SK-N-SH (cell line): ENCODE data around the gene GRHL3. TPM values are rescaled to one million over a fixed set of nuclear protein-coding genes. Genes with fewer than 3 reads are reported as not detected.
"Not testable (repeated sequence)": the region's sequence is repeated elsewhere in the genome, so short reads cannot be mapped to it uniquely, and the experiment has no call there.

ENCODE experiments used
- CTCF ChIA-PET: fragments of 300-600, 350-600 bp; formaldehyde crosslinking; extraction: SDS; loops from one replicate; lab custom pipeline; 2021; lab: Yijun Ruan, JAX
- POLR2A ChIA-PET: fragments of 350-600 bp; sonication (Branson Sonifier 250); formaldehyde crosslinking; extraction: SDS; loops from one replicate; lab custom pipeline; 2020; ENCODE audit warnings: antibody characterized with exemption, inconsistent platforms; lab: Yijun Ruan, JAX
- DNase-seq: peaks from one replicate; pipeline ENCODE4 v3.0.0; 2012
- H2AFZ ChIP-seq: fragments of 200-600 bp; sonication (generic); 2 replicates; pipeline ENCODE4 v1.8.1; 2016; ENCODE audit warnings: antibody characterized with exemption, mild to moderate bottlenecking, low read depth
- H3F3A ChIP-seq: fragments of 200-600 bp; sonication (generic); replicated peaks from 2 replicates; pipeline ENCODE3; 2016; ENCODE audit warnings: antibody characterized with exemption, mild to moderate bottlenecking; ENCODE audit not compliant: insufficient read depth
- H3K27ac ChIP-seq, 2 experiments: fragments of 200-500 bp in 1 of 2; fragments of 200-600 bp in 1 of 2; sonication (Bioruptor generic) in 1 of 2; sonication (generic), shearing (Covaris generic) in 1 of 2; 2 replicates each; pipeline versions ENCODE4 v1.5.1 to v1.6.1; 2014 to 2016; ENCODE audit warnings: low read depth in 2 of 2, inconsistent platforms in 1 of 2, low read length in 1 of 2, mild to moderate bottlenecking in 1 of 2, mixed read lengths in 1 of 2
- H3K27me3 ChIP-seq: fragments of 200-600 bp; sonication (generic), shearing (Covaris generic); 2 replicates; pipeline ENCODE4 v1.6.1; 2016; ENCODE audit warnings: mixed run types; ENCODE audit not compliant: insufficient read depth
- H3K36me3 ChIP-seq, 2 experiments: fragments of 200-500 bp in 1 of 2; fragments of 200-600 bp in 1 of 2; sonication (Bioruptor generic) in 1 of 2; sonication (generic) in 1 of 2; replicated peaks in 1 of 2; 2 replicates each; pipeline versions ENCODE3 to v1.5.1; 2014 to 2016; ENCODE audit warnings: low read length in 1 of 2, mild to moderate bottlenecking in 1 of 2; ENCODE audit not compliant: insufficient read depth in 2 of 2, control insufficient read depth in 1 of 2
- H3K4me1 ChIP-seq, 2 experiments: fragments of 200-500 bp in 1 of 2; fragments of 200-600 bp in 1 of 2; sonication (Bioruptor generic) in 1 of 2; sonication (generic), shearing (Covaris generic) in 1 of 2; 2 replicates each; pipeline versions ENCODE4 v1.5.1 to v1.6.1; 2014 to 2016; ENCODE audit warnings: low read depth in 1 of 2, low read length in 1 of 2, mixed run types in 1 of 2; ENCODE audit not compliant: insufficient read depth in 2 of 2, control insufficient read depth in 1 of 2
- H3K4me2 ChIP-seq: fragments of 200-600 bp; sonication (generic), shearing (Covaris generic); 2 replicates; pipeline ENCODE4 v1.6.1; 2017; ENCODE audit warnings: mixed run types
- H3K4me3 ChIP-seq, 2 experiments: fragments of 200-500 bp in 1 of 2; fragments of 200-600 bp in 1 of 2; sonication (Bioruptor generic) in 1 of 2; sonication (generic), shearing (Covaris generic) in 1 of 2; 2 replicates each; pipeline versions ENCODE4 v1.5.1 to v1.8.1; 2014 to 2016; ENCODE audit warnings: low read depth in 2 of 2, inconsistent platforms in 1 of 2, low read length in 1 of 2, mild to moderate bottlenecking in 1 of 2, mixed read lengths in 1 of 2, moderate library complexity in 1 of 2
- H3K79me2 ChIP-seq: fragments of 200-600 bp; sonication (generic); 2 replicates; pipeline ENCODE4 v1.8.1; 2017; ENCODE audit warnings: mild to moderate bottlenecking; ENCODE audit not compliant: insufficient read depth
- H3K9ac ChIP-seq: fragments of 200-600 bp; sonication (generic); 2 replicates; pipeline ENCODE4 v1.6.1; 2017; ENCODE audit warnings: mixed run types
- H3K9me2 ChIP-seq: fragments of 200-600 bp; sonication (generic); 2 replicates; pipeline ENCODE4 v1.6.1; 2017; ENCODE audit warnings: mixed run types
- H3K9me3 ChIP-seq: fragments of 200-600 bp; sonication (generic); 2 replicates; pipeline ENCODE4 v1.6.1; 2017; ENCODE audit warnings: mixed run types, mild to moderate bottlenecking, moderate library complexity
- H4K20me1 ChIP-seq: fragments of 200-600 bp; sonication (generic); 2 replicates; pipeline ENCODE4 v1.6.1; 2017; ENCODE audit warnings: mild to moderate bottlenecking, mixed run types; ENCODE audit not compliant: insufficient read depth
- CHD2 ChIP-seq: fragments of 150-350 bp; IDR thresholded peaks from 2 replicates; pipeline ENCODE4 v1.6.1; 2018; ENCODE audit warnings: low read length; ENCODE audit not compliant: partially characterized antibody
- CTCF ChIP-seq: fragments of 200-600 bp; sonication (generic); IDR thresholded peaks from 2 replicates; pipeline ENCODE4 v1.6.1; 2017; ENCODE audit warnings: antibody characterized with exemption, mild to moderate bottlenecking, moderate library complexity
- EP300 ChIP-seq, 2 experiments: IDR thresholded peaks; 2 replicates each; pipeline versions ENCODE4 v1.4.0 to v1.6.1; 2012; ENCODE audit warnings: borderline replicate concordance in 1 of 2, low read depth in 1 of 2, low read length in 1 of 2
- FOXJ3 ChIP-seq: sonication (generic); formaldehyde crosslinking; IDR thresholded peaks from 2 replicates; pipeline ENCODE4 v1.5.1; 2020; ENCODE audit warnings: mild to moderate bottlenecking, missing genetic modification reagents
- JUND ChIP-seq: IDR thresholded peaks from 2 replicates; pipeline ENCODE4 v1.4.0; 2012
- MEF2A ChIP-seq: IDR thresholded peaks from 2 replicates; pipeline ENCODE4 v1.4.0; 2012; ENCODE audit warnings: low read depth, borderline replicate concordance
- POLR2AphosphoS5 ChIP-seq: IDR thresholded peaks from 2 replicates; pipeline ENCODE4 v1.6.1; 2012; ENCODE audit warnings: low read depth, low read length
- RXRA ChIP-seq: IDR thresholded peaks from 2 replicates; pipeline ENCODE4 v1.4.0; 2012; ENCODE audit warnings: low read depth, mild to moderate bottlenecking, borderline replicate concordance
- SMC3 ChIP-seq: IDR thresholded peaks from 2 replicates; pipeline ENCODE4 v1.6.1; 2012; ENCODE audit warnings: low read depth, low read length, improper control_type of control experiment
- TCF12 ChIP-seq: IDR thresholded peaks from 2 replicates; pipeline ENCODE4 v1.4.0; 2012
- YY1 ChIP-seq: IDR thresholded peaks from 2 replicates; pipeline ENCODE4 v1.4.0; 2012; ENCODE audit warnings: low read depth, mild to moderate bottlenecking
- WGBS: methylation state at CpG from one replicate; pipeline ENCODE4 v1.1.6; 2017; ENCODE audit warnings: low lambda C conversion rate; 5-methylcytosine and 5-hydroxymethylcytosine counted together
- polyA plus RNA-seq, 3 experiments: library from polyadenylated mRNA; depleted of rRNA; stranded (reverse); fragments of >200 nt; gene quantifications; 2 replicates each; pipeline ENCODE4 v1.2.3, GENCODE V29; 2012
- TF ChIP-seq, protein P1 (sequence below): IDR thresholded peaks from 2 replicates; pipeline ENCODE4 v1.6.1; 2012; ENCODE audit warnings: mild to moderate bottlenecking, low read depth, low read length, moderate library complexity
- TF ChIP-seq, protein P2 (sequence below): IDR thresholded peaks from 2 replicates; pipeline ENCODE4; 2012

GRHL3 gene
- polyA plus RNA-seq, 1 of the 3 experiments (the other 2 are of a cell fraction): 0.05 TPM

GRCh38 chr1:24286246-24287010 is 32.7 kb upstream of the GRHL3 start:
- no peaks in the 10 kb centered on the region for H3K9me3 ChIP-seq
- H3K36me3 ChIP-seq: no peaks in the 10 kb centered on the region
- peaks cover 4% of the 10 kb centered on the region; the same call in 1 of the 2 replicates for H4K20me1 ChIP-seq
- TF ChIP-seq POLR2AphosphoS5 (no peak), TCF12 (no peak), EP300 (IDR thresholded peaks at IDR 0.05; ENCODE audit: borderline replicate concordance in 1 of 2, low read depth in 1 of 2, low read length in 1 of 2) (no peak)
- TF ChIP-seq, protein P1, sequence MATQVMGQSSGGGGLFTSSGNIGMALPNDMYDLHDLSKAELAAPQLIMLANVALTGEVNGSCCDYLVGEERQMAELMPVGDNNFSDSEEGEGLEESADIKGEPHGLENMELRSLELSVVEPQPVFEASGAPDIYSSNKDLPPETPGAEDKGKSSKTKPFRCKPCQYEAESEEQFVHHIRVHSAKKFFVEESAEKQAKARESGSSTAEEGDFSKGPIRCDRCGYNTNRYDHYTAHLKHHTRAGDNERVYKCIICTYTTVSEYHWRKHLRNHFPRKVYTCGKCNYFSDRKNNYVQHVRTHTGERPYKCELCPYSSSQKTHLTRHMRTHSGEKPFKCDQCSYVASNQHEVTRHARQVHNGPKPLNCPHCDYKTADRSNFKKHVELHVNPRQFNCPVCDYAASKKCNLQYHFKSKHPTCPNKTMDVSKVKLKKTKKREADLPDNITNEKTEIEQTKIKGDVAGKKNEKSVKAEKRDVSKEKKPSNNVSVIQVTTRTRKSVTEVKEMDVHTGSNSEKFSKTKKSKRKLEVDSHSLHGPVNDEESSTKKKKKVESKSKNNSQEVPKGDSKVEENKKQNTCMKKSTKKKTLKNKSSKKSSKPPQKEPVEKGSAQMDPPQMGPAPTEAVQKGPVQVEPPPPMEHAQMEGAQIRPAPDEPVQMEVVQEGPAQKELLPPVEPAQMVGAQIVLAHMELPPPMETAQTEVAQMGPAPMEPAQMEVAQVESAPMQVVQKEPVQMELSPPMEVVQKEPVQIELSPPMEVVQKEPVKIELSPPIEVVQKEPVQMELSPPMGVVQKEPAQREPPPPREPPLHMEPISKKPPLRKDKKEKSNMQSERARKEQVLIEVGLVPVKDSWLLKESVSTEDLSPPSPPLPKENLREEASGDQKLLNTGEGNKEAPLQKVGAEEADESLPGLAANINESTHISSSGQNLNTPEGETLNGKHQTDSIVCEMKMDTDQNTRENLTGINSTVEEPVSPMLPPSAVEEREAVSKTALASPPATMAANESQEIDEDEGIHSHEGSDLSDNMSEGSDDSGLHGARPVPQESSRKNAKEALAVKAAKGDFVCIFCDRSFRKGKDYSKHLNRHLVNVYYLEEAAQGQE: no peak
- no peaks in the 10 kb centered on the region for H3K27me3 ChIP-seq
- H3F3A ChIP-seq: peaks cover 21% of the 10 kb centered on the region
- H3K4me3 ChIP-seq: no peak overlapping the region
- H3K9ac ChIP-seq: no peak overlapping the region
- no peaks in the 10 kb centered on the region for H3K79me2 ChIP-seq
- ChIA-PET CTCF (interaction anchor here (1.3 kb wide), 1 partner anchor 106 kb away, joined by 3 read pairs; no protein-coding TSS in a partner anchor), POLR2A (no interaction called here)
- no peak overlapping the region for H3K27ac ChIP-seq
- 84% methylated on average over 8 of the region's 11 CpGs for WGBS
- H3K4me1 ChIP-seq: peaks cover 7 to 17% of the 10 kb centered on the region in 2 experiments; a peak in 3 of 4 replicates
- H3K4me2 ChIP-seq: no peak overlapping the region
- no peaks in the 10 kb centered on the region for H3K9me2 ChIP-seq
- DNase-seq: no peak
- no peak overlapping the region for H2AFZ ChIP-seq

DNA sequence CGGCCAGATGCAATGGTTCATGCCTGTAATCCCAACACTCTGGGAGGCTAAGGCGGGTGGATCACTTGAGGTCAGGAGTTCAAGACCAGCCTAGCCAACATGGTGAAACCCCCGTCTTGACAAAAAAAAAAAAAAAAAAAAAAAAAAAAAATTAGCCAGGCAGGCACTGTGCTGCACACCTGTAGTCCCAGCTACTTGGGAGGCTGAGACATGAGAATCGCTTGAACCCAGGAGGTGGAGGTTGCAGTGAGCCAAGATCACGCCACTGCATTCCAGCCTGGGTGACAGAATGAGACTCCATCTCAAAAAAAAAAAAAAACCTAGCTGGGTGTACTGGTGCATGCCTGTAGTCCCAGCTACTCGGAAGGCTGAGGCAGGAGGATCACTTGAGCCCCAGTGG is 31.4 kb upstream of the GRHL3 start:
- H4K20me1 ChIP-seq, H3K27me3 ChIP-seq, H3K4me3 ChIP-seq, H3K27ac ChIP-seq, H3K79me2 ChIP-seq, H3K36me3 ChIP-seq, H3K4me2 ChIP-seq, DNase-seq, H2AFZ ChIP-seq, H3K9me2 ChIP-seq, H3K9ac ChIP-seq, H3K9me3 ChIP-seq, POLR2A ChIA-PET: not testable (repeated sequence)
- CTCF ChIA-PET: interaction anchor here (1.5 kb wide), 1 partner anchor 86 kb away, joined by 3 read pairs; no protein-coding TSS in a partner anchor
- peaks cover 21% of the 10 kb centered on the region for H3F3A ChIP-seq
- WGBS: 88% methylated on average over 6 of the region's 6 CpGs
- H3K4me1 ChIP-seq: peaks cover 7 to 17% of the 10 kb centered on the region in 2 experiments; a peak in 3 of 4 replicates

GRCh38 chr1:24288479-24288878 is 30.7 kb upstream of the GRHL3 start:
- peaks cover 8 to 17% of the 10 kb centered on the region in 2 experiments; a peak in 3 of 4 replicates for H3K4me1 ChIP-seq
- no peaks in the 10 kb centered on the region for H3K36me3 ChIP-seq
- WGBS: 100% methylated on average over 1 of the region's 1 CpG
- ChIA-PET CTCF (interaction anchor here (0.8 to 1.5 kb wide), 2 partner anchors 85 to 86 kb away, joined by 3 read pairs; no protein-coding TSS in a partner anchor), POLR2A (interaction anchor here (0.7 kb wide), 1 partner anchor 204 kb away, joined by 6 read pairs; no protein-coding TSS in a partner anchor)
- no peak overlapping the region for H3K27ac ChIP-seq
- H3F3A ChIP-seq: peaks cover 21% of the 10 kb centered on the region
- no peaks in the 10 kb centered on the region for H3K79me2 ChIP-seq
- no peaks in the 10 kb centered on the region for H3K9me3 ChIP-seq
- H3K27me3 ChIP-seq: no peaks in the 10 kb centered on the region
- H3K4me3 ChIP-seq: no peak overlapping the region
- no peak for DNase-seq
- H3K9ac ChIP-seq: no peak overlapping the region
- H3K9me2 ChIP-seq: no peaks in the 10 kb centered on the region
- no peak overlapping the region for H3K4me2 ChIP-seq
- peaks cover 4% of the 10 kb centered on the region; the same call in 1 of the 2 replicates for H4K20me1 ChIP-seq
- H2AFZ ChIP-seq: no peak overlapping the region
- TF ChIP-seq, protein P2, sequence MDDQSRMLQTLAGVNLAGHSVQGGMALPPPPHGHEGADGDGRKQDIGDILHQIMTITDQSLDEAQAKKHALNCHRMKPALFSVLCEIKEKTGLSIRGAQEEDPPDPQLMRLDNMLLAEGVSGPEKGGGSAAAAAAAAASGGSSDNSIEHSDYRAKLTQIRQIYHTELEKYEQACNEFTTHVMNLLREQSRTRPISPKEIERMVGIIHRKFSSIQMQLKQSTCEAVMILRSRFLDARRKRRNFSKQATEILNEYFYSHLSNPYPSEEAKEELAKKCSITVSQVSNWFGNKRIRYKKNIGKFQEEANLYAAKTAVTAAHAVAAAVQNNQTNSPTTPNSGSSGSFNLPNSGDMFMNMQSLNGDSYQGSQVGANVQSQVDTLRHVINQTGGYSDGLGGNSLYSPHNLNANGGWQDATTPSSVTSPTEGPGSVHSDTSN: no peak
- TF ChIP-seq FOXJ3 (CRISPR knock-in tag) (no peak), YY1 (no peak), CHD2 (no peak), CTCF (no peak), RXRA (no peak), MEF2A (no peak), JUND (no peak), SMC3 (no peak)
